GM19452 (cell line): Measurements from ENCODE around the gene DYNLL2.
"Not testable (repeated sequence)": the region's sequence is repeated elsewhere in the genome, so short reads cannot be mapped to it uniquely, and the experiment has no call there.

Experiments
- ATAC-seq: cut with Tn5 transposase; IDR thresholded peaks from one replicate; pipeline ENCODE4 v1.9.1; 2021; ENCODE audit not compliant: unreplicated experiment

Gene DYNLL2

GRCh38 chr17:58066401-58066800 lies 16.8 kb upstream of the DYNLL2 start:
- no peak for ATAC-seq

DNA sequence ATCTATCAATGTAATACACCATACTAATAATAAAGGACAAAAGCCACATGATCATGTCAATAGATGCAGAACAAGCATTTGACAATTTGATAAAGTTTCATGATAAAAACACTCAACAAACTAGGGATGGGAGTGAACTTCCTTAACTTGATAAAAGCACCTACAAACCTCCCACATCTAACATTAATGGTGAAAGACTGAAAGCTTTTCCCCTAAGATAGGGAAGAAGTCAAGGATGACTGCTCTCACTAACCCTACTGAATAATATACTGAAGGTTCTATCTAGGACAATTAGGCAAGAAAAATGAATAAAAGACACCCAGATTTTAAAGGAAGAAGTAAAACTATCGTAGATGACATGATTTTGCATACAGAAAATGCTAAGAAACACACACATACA lies 10.4 kb upstream of the DYNLL2 start:
- no peak for ATAC-seq

DNA sequence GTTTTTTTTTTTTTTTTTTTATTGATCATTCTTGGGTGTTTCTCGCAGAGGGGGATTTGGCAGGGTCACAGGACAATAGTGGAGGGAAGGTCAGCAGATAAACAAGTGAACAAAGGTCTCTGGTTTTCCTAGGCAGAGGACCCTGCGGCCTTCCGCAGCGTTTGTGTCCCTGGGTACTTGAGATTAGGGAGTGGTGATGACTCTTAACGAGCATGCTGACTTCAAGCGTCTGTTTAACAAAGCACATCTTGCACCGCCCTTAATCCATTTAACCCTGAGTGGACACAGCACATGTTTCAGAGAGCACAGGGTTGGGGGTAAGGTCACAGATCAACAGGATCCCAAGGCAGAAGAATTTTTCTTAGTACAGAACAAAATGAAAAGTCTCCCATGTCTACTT lies 10.0 kb upstream of the DYNLL2 start:
- not testable (repeated sequence) for ATAC-seq

DNA sequence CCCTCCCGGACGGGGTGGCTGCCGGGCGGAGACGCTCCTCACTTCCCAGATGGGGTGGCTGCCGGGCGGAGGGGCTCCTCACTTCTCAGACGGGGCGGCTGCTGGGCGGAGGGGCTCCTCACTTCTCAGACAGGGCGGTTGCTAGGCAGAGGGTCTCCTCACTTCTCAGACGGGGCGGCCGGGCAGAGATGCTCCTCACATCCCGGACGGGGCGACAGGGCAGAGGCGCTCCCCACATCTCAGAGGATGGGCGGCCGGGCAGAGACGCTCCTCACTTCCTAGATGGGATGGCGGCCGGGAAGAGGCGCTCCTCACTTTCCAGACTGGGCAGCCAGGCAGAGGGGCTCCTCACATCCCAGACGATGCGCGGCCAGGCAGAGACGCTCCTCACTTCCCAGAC lies 8.8 kb upstream of the DYNLL2 start:
- not testable (repeated sequence) for ATAC-seq

- no peak for ATAC-seq
These were observed 3.8 kb upstream of the DYNLL2 start for GRCh38 chr17:58079300-58080033.

GRCh38 chr17:58081646-58082340 lies 1.4 kb upstream of the DYNLL2 start:
- no peak for ATAC-seq

- no peak for ATAC-seq
These were observed 814 bp upstream of the DYNLL2 start for GRCh38 chr17:58082341-58082869.

- peak; percentile 55 for ATAC-seq
These were observed 485 bp downstream of the DYNLL2 start for GRCh38 chr17:58083491-58084316.

GRCh38 chr17:58084317-58084981 lies 1.2 kb downstream of the DYNLL2 start:
- no peak for ATAC-seq

DNA sequence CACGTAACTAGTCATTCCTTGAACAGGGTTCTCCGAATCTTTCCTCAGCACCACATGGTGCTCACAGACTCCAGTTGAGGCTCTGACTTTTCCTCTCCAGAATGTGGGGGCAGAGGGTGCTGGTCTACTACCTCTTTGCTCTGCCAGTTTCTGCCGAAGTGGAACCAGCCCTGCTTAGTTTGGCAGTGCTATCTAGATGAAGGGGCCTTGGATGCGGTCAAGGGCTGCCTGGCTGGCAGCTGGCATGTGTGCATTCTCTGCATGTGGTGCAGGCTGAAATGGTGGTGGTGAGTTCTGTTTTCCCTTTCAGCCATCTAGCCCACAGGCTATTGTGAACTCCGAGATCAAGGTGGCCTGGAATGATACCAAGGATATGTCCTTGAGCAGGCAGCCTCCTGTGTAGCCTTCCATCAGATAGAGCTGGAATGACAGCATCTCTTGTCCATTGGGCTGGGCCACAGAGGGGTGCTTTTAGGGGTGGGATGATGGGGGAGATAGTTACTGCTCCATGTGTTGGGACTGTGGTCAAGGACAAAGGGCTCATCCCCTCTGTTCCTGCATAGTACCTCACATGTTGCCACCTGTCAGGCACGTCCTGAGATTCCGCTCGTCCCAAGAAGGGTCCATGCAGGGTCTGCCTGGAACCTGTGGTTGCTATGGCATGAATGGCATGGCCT lies 2.0 kb downstream of the DYNLL2 start:
- ATAC-seq: no peak

DNA sequence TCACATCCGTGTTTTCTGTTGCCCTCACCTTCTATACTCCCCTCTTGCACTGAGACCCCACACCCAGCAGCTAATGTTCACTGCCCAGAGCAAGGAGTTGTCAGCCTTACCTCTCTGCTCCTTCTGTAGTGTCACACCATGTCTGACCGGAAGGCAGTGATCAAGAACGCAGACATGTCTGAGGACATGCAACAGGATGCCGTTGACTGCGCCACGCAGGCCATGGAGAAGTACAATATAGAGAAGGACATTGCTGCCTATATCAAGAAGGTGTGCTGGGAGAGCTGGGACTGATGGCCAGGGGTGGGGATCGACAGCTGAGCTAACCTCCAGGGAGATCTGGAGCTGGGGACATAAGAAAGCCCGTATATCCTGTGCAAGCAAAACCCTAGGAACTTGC lies 3.7 kb downstream of the DYNLL2 start:
- ATAC-seq: no peak

- no peak for ATAC-seq
These were observed 5.4 kb downstream of the DYNLL2 start for GRCh38 chr17:58088624-58089023.

- ATAC-seq: no peak
These were observed 5.9 kb downstream of the DYNLL2 start for GRCh38 chr17:58089111-58089510.

GRCh38 chr17:58091024-58091567 lies 7.9 kb downstream of the DYNLL2 start:
- no peak for ATAC-seq

DNA sequence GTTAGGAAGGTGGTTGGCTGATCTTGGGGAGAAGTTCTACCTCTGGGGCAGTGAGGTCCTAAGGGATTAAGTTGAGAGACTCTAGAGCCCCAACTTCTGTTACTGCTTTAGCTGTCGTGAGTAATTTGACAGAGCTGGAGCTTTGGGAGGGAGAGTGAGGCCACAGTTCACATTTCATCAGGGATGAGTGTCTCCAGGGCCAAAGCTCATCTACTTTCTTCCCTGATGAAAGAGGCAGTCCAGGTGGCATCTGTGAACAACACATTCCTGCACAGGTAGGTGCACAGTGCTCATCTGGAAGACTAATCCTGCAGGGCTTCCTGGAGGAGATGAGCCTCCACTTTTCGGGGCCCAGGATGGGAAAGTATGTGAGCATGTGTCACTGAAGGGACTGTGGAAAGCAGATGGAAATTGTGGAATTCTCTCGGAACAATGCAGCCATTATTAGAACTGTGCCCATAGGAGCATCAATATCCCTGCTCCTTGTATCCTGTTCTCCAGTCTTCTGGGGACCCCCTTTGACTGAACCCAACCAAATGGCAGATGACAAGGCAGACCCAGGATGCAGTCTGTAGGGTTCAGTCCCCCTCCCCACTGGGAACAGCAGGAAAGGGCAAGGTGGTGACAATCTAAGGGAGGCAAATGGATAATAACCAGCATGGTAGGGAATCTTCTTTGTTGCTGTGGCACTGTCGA lies 9.0 kb downstream of the DYNLL2 start:
- no peak for ATAC-seq

DNA sequence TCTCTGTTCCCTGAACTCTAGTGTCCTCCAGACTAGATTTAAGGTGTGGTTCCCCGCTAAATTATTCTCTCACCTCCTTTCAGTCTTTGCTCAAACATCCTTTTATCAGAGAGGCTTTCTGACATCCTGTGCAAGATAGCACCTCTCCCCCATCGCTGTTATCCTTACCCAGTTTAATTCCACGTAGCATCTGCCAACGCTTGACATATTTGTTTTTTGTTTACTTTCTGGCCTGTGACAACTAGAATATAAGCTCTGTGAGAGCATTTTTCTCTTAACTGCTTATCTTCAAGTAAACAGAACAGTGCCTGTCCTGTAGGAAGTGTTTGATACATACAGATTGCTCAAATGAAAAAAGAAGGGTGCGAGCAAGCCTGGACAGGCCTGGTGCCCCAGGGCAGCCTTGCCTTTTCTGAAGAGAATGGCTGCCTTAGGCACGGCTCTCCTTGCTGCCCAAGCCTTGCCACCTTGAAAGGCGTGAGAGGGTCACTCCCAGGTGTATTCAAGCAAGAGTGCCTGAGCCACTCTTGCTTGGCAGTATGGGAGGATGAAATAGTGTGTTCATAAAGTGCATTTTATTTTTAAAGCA lies 9.7 kb downstream of the DYNLL2 start:
- ATAC-seq: no peak

DNA sequence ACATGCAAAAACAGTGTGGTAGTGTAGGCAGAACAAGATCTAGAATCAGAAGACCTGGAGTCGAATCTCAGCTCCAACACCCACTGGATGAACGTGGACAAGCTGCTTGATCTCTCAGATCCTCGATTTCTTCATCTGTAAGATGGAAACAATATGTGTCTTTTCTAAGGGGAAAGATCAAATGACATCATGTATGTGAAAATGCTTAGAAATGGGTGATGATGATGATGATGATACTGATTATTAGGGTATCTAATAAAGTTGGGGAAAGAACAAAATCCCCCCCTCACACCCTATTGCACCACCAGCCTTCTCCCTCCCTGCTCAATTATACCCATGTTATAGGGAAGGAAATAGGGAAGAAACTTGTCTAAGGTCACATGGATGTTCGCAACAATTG lies 10.9 kb downstream of the DYNLL2 start:
- ATAC-seq: no peak

DNA sequence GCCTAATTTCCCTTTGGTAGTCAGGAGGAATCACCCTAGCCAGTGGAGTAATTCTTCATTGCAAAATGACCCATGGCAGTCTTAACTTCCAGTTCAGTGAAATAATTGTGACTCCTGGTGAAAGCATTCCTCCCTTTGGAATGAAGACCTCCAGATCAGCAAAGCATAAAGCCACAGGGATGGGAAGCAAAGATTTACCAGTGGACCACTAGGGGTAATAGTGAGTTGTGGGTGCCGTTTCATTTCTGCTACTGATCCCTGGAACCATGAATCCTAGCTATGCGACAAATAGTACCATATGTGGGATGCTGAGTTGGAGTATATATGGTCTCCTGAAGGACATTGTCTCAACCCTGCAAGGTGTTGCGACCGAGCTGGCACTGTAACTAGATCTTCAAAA lies 13.7 kb downstream of the DYNLL2 start:
- ATAC-seq: no peak

GRCh38 chr17:58097384-58098088 lies 14.3 kb downstream of the DYNLL2 start:
- ATAC-seq: no peak
